Activated B cell treated with CpG ODN at 0.5 μM for 24 hours (primary cell): Measurements from ENCODE around the gene TMEM161A. TPM values are rescaled to one million over a fixed set of nuclear protein-coding genes. Genes with fewer than 3 reads are reported as not detected.

Experiments used
- ATAC-seq: fragments of 200-7000 bp; cut with Tn5 transposase; one replicate; pipeline ENCODE4 v1.10.0; 2021; ENCODE audit warnings: low read depth, mild to moderate bottlenecking, moderate library complexity
- CTCF ChIA-PET: fragments of 350-600 bp; sonication (Branson Sonifier 250); formaldehyde crosslinking; loops from one replicate; lab custom pipeline; 2021; ENCODE audit warnings: antibody characterized with exemption; lab: Charles Lee
- POLR2A ChIA-PET: fragments of 350-600 bp; sonication (Branson Sonifier 250); formaldehyde crosslinking; loops from one replicate; lab custom pipeline; 2021; ENCODE audit warnings: antibody characterized with exemption; lab: Charles Lee
- DNase-seq: peaks from one replicate; pipeline ENCODE4 v3.0.0; 2022
- H3K27ac Mint-ChIP-seq: one replicate; pipeline ENCODE4 v1.8.0; 2020; ENCODE audit warnings: mixed read lengths
- H3K27me3 Mint-ChIP-seq: one replicate; pipeline ENCODE4 v1.8.0; 2021; ENCODE audit warnings: mixed read lengths
- H3K36me3 Mint-ChIP-seq: one replicate; pipeline ENCODE4 v1.8.0; 2021; ENCODE audit warnings: low read depth, mixed read lengths
- H3K4me1 Mint-ChIP-seq: one replicate; pipeline ENCODE4 v1.8.0; 2021; ENCODE audit warnings: mixed read lengths
- H3K4me3 Mint-ChIP-seq: one replicate; pipeline ENCODE4 v1.8.0; 2020; ENCODE audit warnings: mild to moderate bottlenecking, mixed read lengths
- H3K9me3 Mint-ChIP-seq: one replicate; pipeline ENCODE4 v1.8.0; 2020; ENCODE audit warnings: mixed read lengths
- intact Hi-C: fragments of 100-400 bp; cut with micrococcal nuclease; formaldehyde crosslinking; loops from one replicate; pipeline ENCODE4 v1.15.1; 2024
- total RNA-seq: library from RNA; stranded (reverse); gene quantifications from 2 replicates; pipeline ENCODE4 v1.2.3, GENCODE V29; 2022
- TF ChIP-seq, protein P1 (sequence below): fragments of 200-600 bp; IDR thresholded peaks from one replicate; pipeline ENCODE4 v1.8.0; 2022; ENCODE audit warnings: antibody characterized with exemption, mild to moderate bottlenecking

The TMEM161A gene
- total RNA-seq, 1 donor from 2014 or later = 22.6 TPM

DNA sequence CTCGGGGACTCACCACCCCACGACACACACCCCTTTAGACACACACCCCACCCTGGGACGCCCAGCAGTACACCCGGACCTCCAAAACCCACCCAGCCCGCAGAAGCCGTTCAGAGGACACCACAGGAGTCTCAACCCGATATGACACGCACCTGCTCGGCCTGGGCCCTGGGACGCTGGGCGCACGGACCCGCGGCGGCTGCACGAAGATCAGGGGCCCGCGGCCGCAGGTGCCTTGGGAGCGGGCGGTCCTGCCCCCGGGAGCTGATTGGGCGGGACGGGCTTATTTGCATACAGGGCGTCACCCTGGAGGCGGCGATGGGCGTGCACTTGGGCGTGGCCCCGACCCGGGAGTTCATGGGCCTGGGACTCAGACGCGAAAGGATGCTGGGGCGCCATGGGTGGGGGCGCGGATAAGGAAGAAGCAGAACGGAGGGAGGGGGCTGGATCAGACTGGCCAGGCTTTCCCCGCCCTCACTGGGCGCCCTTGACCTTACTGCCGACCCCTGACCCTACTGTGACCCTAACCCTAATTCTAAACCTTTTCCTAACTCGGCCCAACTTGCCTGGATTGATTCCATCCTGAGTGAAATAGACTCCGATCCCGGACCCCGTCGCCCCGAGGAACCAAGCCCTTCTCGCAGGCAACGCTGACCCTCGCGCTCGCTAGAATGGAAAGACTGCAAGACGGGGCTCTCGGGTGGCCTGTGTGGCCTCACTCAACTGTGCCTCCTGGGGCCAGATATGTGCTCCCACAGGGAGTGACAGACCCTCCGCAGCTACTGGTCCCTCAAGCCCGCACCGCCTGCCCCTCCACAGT, 32.0 kb upstream of the TMEM161A start, which contains the start of gene MEF2B:
TSS of gene MEF2B (minus strand) at position 211 of the 820 bp plus-strand sequence. CDS start 19,528 bp downstream, outside the sequence.
- TF ChIP-seq, protein P1, sequence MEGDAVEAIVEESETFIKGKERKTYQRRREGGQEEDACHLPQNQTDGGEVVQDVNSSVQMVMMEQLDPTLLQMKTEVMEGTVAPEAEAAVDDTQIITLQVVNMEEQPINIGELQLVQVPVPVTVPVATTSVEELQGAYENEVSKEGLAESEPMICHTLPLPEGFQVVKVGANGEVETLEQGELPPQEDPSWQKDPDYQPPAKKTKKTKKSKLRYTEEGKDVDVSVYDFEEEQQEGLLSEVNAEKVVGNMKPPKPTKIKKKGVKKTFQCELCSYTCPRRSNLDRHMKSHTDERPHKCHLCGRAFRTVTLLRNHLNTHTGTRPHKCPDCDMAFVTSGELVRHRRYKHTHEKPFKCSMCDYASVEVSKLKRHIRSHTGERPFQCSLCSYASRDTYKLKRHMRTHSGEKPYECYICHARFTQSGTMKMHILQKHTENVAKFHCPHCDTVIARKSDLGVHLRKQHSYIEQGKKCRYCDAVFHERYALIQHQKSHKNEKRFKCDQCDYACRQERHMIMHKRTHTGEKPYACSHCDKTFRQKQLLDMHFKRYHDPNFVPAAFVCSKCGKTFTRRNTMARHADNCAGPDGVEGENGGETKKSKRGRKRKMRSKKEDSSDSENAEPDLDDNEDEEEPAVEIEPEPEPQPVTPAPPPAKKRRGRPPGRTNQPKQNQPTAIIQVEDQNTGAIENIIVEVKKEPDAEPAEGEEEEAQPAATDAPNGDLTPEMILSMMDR = no peak
- DNase-seq (peak; percentile 89), ATAC-seq (peak; percentile 95)
- POLR2A ChIA-PET = interaction anchor here (0.5 to 3.1 kb wide), 9 partner anchors 10 to 1492 kb away, joined by 3 to 48 read pairs (median 7); partner anchors contain the start of gene NR2C2AP
- H3K27ac Mint-ChIP-seq = peak within 1 kb of the TSS; percentile 63
- peaks cover 33% of the 10 kb centered on the region for H3K4me1 Mint-ChIP-seq
- H3K9me3 Mint-ChIP-seq = no peaks in the 10 kb centered on the region
- H3K36me3 Mint-ChIP-seq = peaks cover 2% of the 10 kb centered on the region
- intact Hi-C loops = loop anchor here (1.0 kb wide), 3 partner anchors 10 to 24 kb away; no protein-coding TSS in a partner anchor
- H3K27me3 Mint-ChIP-seq = no peaks in the 10 kb centered on the region
- H3K4me3 Mint-ChIP-seq = peak within 1 kb of the TSS; percentile 83
- CTCF ChIA-PET = interaction anchor here (0.6 to 1.6 kb wide), 6 partner anchors 13 to 117 kb away, joined by 3 to 8 read pairs (median 4); no protein-coding TSS in a partner anchor

DNA sequence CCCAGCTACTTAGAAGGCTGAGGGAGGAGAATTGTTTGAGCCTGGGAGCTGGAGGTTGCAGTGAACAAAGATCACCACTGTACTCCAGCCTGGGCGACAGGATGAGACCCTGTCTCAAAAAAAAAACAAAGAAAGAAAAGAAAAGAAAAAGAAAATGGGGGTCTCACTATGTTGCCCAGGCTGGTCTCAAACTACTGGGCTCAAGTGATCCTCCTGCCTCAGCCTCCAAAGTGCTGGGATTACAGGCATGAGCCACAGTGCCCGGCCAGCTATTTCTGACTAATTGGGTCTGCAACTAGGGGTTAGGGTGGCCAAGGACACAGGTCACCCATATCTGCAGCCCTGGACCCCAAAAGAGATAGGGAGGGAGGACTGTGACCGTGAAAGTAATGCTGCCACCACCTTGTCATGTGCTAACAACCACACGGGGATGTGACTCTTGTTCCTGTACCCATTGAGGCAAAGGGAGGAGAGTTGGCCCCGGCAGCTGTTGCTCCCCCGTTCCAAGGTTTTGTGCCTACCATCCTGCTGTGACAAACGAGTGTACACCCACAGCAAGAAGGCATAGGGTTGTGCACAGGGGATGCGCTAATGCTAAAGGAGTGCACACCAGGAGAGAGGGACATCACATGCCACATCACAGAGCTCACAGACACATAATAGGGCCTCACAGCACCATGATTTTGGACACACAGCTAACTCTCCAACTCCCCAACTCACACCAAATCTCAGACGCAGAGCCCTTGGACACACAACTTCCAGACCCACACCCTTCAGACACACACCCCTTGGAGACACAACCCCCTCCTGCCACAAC, 31.2 kb upstream of the TMEM161A start:
- ChIA-PET CTCF (interaction anchor here (1.0 to 1.6 kb wide), 5 partner anchors 14 to 116 kb away, joined by 3 to 8 read pairs (median 5); no protein-coding TSS in a partner anchor), POLR2A (interaction anchor here (0.5 to 3.1 kb wide), 7 partner anchors 9 to 281 kb away, joined by 3 to 48 read pairs (median 9); partner anchors contain the start of gene NR2C2AP)
- no peaks in the 10 kb centered on the region for H3K36me3 Mint-ChIP-seq
- no peak overlapping the region for H3K27ac Mint-ChIP-seq
- peaks cover 32% of the 10 kb centered on the region for H3K4me1 Mint-ChIP-seq
- peak overlapping the region; percentile 83 for H3K4me3 Mint-ChIP-seq
- ATAC-seq = peak; percentile 9
- TF ChIP-seq, protein P1 = no peak
- H3K9me3 Mint-ChIP-seq = no peaks in the 10 kb centered on the region
- no peaks in the 10 kb centered on the region for H3K27me3 Mint-ChIP-seq
- DNase-seq = no peak
- intact Hi-C loops = loop anchor here (1.0 kb wide), 3 partner anchors 9 to 23 kb away; no protein-coding TSS in a partner anchor

DNA sequence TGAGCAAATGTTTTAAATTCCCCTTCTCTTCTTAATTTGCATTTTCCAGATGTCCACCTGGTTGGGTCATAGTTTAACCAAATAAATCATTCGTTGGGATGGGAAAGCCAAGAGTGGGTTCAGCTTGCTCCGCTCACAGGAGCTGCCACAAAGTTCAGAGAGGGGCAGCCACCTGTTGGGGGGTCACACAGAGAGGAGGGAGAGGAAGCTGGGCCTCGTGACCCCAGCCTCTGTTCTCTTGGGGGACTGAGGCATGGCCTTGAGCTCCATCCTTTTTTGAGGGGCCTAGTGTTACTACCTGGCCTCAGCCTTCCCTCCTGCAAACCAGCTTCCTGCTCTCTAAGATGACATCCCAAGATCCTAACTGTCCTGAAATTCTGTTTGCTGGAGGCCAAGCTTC, 29.3 kb upstream of the TMEM161A start:
- TF ChIP-seq, protein P1 = no peak
- peaks cover 35% of the 10 kb centered on the region for H3K4me1 Mint-ChIP-seq
- no peak overlapping the region for H3K27ac Mint-ChIP-seq
- CTCF ChIA-PET = no interaction called here
- DNase-seq = no peak
- POLR2A ChIA-PET = interaction anchor here (1.0 to 1.4 kb wide), 2 partner anchors 9 to 12 kb away, joined by 3 to 4 read pairs; no protein-coding TSS in a partner anchor
- intact Hi-C loops = no loop called here
- ATAC-seq = no peak
- no peaks in the 10 kb centered on the region for H3K9me3 Mint-ChIP-seq
- no peaks in the 10 kb centered on the region for H3K27me3 Mint-ChIP-seq
- H3K4me3 Mint-ChIP-seq = no peak overlapping the region
- no peaks in the 10 kb centered on the region for H3K36me3 Mint-ChIP-seq

DNA sequence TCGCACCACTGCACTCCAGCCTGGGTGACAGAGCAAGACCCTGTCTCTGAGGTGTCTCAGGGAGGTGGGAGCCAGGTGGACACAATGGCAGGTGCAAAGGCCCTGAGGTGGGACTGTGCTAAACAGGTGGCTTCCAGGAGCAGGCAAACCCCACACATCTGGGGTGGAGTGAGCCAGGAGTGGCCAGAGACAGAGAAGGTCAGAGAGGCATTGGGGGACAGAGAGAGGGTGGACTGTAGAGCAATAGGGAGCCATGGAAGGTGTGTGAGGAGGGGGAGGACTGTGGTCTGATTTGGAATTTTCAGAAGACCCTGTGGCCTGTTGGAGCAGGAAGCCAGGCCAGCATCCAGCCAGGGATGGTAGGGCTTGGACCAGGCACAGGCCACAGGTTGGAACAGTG, 27.1 kb upstream of the TMEM161A start:
- TF ChIP-seq, protein P1 = no peak
- no peaks in the 10 kb centered on the region for H3K9me3 Mint-ChIP-seq
- DNase-seq = no peak
- H3K4me3 Mint-ChIP-seq = no peak overlapping the region
- intact Hi-C loops = no loop called here
- H3K4me1 Mint-ChIP-seq = peaks cover 38% of the 10 kb centered on the region
- no peaks in the 10 kb centered on the region for H3K27me3 Mint-ChIP-seq
- ChIA-PET POLR2A (no interaction called here), CTCF (interaction anchor here (2.6 kb wide), 1 partner anchor 9 kb away, joined by 10 read pairs; no protein-coding TSS in a partner anchor)
- H3K27ac Mint-ChIP-seq = no peak overlapping the region
- H3K36me3 Mint-ChIP-seq = no peaks in the 10 kb centered on the region
- no peak for ATAC-seq
